Hematopoietic multipotent progenitor cell (in vitro differentiated cells): ENCODE data around the gene DNAAF8. TPM values are rescaled to one million over a fixed set of nuclear protein-coding genes. Genes with fewer than 3 reads are reported as not detected.

Experiments used
- DNase-seq, 3 donors: peaks; one replicate each; pipeline ENCODE4 v3.0.0-alpha.2; 2011 to 2015; ENCODE audit warnings: low read depth in 2 of 3, low spot score in 2 of 3
- total RNA-seq: library from RNA; depleted of rRNA; stranded (reverse); fragments of >200 nt; gene quantifications from one replicate; pipeline ENCODE4 v1.2.3, GENCODE V29; 2012

The DNAAF8 gene
- 0.54 TPM for total RNA-seq

DNA sequence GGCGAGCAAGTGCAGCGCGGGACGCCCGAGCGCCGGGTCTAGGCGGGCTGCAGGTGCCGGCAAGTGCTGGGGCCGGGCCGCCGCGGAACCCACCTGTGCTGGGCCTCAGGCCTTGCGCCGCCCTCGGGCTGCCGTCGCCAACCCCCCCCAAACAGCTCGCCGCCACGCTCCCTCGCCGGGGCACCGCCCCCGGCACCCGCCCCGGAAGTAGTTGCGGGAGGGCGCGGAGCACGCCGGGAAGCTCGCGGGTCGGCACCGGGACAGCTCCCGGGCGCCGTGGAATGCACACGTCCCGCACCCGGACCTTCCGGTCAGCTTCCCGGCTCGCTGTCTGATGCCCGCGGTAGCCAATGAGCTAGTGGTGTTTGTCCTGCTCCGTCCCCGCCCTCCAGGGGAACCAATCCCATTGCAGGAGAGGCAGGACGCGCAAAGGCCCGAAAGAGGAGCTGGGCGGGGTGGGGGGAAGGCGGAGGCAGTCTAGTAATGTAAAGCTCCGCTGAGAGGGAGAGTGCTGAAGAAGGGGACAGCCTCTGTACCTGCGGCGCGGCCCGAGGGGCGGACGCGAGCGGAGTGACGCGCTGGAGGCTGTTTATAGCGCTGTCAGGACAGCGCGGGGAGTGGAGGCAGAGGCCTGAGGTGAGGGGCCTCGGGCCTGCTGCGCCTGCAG, at the start of gene DNAAF8, which contains the start of gene ANKS3:
DNAAF8 (plus strand) TSS at position 475 of the 667 bp plus-strand sequence. CDS start 1,978 bp downstream, outside the sequence.
ANKS3 (minus strand) TSS at position 209 of the 667 bp plus-strand sequence. CDS start 4,122 bp downstream, outside the sequence.
- DNase-seq: peak; percentile 53 to 79 (median 75)

DNA sequence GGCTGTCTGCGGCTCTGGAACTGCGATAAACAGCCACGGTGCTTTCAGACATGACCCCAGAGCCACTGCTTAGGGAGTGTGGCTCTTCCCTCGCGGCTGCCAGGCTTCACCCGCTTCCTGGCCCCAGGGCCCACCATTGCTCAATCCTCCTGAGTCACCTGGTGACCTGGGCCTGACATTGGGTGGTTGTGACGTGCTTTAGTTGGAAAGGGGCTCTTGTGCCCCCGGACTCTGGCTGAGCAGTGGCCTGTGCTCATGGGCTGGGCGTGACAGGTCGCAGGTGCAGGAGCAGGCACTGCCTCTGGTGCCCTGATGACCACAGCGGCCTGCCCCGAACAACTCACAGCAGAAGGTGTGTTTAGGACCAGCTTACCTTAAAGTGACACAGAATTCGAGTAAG, 49.6 kb upstream of the DNAAF8 start:
- DNase-seq: no peak

DNA sequence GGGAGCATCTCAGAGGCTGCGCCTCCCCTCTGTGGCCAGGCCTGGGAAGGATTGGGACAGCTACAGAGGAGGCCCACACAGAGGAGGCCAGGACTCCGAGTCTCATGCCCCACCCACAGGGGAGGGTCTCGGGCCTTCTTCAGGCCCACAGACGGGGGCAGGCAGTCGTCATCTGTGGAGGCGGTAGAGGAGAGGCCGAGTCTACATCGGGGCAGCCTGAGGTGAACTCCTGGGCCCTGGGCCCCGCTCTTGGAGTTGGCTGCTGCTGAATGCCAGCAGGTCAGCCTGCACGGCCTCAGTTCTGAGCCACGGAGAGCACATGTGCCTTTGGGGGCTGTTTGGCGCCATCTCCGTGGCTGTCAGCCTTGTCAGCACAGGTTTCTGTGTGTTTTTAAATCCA, 49.0 kb upstream of the DNAAF8 start:
- no peak for DNase-seq

DNA sequence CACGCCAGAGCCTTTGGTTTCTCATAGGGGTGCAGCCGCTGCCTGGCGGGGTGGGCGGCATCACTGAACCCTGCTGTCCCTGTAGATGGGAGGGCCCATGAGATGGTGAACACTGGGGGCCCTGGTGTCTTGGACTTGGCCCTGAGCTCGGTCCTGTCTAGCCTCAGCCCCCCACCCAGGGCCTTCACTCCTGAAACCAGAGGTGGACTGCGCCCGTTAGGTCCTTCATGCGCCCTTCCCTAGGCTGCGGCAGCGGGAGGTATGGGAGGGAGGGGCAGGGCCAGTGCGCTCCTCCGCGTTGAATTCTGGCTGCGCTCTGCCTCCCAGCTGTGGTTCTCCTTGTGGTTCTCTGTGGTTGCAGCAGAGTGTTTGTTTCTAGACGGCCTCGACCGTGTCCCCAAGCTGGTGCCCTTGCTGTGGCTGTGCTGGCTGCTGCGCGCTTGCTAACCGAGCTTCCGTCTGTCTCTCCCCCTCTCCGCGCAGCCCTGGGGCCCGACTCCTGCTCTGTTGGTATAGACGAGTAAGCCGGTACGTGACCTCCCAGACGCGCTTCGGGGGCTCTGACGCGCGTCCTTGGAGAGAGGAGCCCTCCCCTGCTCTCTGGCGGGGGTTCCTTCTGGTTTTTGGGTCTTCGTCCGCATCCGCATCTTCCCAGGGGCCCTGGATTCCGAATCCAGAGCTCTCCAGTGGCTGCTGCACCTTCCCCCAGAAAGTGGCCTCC, 48.4 kb upstream of the DNAAF8 start:
- no peak for DNase-seq

DNA sequence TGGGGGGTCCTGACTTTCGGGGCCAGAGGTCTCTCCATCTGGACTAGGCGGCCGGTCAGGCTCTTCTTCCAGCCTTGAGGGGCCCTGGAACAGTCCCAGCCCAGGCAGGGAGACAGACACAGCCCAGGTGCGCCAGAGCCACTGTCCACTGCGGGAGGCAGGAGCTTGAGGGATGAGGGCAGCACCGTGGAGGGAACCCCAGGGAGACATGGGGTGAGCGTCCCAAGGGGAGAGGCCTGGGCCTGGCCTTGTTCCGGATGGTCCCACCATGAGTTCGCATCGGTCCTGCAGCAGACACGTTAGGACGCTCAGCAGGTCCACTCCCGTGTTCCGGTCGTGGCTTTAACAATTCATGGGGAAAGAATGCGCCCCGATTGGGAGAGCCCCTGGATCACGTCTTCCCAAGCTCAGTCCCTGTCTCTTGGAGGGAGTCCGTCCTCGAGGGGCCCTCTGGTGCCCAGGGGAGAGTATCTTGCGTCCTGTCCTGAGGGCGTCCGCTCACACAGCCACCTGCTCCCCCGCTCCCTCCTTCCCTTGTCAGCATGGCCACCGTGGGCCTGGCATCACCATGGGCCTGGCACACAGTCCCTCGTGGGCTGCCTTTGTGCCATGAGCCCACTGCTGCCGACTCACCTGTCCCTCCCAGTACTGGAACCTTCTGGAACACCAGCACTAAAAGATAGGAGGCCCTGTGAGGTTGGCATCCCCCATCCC, 47.7 kb upstream of the DNAAF8 start:
- no peak for DNase-seq

DNA sequence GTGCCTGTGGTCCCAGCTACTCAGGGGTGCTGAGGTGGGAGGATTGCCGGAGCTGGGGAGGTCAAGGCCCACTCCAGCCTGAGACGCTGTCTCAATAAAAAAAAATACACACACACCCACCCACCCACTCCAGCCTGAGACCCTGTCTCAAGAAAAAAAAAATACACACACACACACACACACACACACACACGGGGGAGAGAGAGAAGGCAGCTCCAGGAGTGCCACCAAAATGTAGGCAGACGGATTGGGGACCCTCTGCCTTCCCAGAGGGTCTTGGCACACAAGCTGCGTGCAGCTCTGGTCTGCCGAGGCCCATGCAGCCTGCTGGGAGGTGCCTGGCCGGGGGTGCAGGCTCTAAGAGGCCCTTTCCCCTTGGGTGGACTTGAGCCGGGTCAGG, 46.9 kb upstream of the DNAAF8 start:
- DNase-seq: no peak

DNA sequence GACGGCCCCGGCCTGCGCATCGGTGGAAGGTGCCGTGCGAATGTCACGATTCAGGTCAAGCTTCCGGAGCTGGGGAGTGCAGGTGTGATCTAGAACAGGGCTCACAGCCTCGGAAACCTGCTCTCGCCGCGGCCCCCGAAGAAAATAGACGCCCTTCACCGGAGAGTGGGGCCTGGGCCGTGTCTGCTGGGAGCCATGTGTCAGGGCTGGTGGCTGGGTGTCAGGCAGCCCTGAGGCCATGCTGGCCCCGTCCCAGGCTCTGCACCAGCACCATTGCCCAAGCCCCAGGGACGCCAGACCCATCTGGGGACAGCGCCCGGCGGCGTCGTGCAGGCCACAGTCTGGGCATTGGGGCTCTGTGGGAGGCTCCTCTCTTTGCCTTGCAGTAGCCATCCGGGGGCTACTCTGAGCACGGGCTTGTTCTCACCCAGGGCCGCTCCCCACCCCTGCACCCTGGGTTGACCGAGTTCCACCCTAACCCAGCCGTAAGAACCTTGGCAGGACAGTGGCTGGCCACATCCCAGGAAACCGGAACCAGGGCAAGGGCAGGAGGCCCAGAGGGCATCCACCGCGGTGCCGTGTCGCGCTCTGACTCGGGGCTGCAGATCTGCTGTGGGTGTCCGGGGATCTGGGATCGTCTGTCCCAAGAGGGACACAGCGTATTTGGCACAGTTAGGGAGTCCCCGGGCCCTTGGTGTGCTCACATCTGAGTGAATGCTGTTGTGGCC, 46.2 kb upstream of the DNAAF8 start:
- no peak for DNase-seq

DNA sequence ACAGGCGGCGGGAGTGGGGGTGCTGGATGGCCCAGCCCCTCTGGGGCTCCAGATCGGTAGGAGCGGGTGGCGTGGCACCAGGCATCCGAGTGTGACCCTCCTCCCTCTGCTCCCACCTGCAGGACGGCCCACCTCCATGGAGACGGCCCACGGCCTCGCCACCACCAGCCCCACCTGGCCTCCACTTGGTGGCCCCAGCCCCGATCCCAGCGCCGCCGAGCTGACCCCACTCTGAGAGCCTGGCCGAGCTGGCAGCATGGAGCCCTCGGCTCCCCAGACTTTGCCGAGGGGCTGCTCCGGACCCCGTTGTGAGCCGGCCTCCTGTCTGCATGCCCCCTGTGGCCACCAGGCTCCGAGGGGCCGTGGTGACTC, 45.7 kb upstream of the DNAAF8 start:
- no peak for DNase-seq

DNA sequence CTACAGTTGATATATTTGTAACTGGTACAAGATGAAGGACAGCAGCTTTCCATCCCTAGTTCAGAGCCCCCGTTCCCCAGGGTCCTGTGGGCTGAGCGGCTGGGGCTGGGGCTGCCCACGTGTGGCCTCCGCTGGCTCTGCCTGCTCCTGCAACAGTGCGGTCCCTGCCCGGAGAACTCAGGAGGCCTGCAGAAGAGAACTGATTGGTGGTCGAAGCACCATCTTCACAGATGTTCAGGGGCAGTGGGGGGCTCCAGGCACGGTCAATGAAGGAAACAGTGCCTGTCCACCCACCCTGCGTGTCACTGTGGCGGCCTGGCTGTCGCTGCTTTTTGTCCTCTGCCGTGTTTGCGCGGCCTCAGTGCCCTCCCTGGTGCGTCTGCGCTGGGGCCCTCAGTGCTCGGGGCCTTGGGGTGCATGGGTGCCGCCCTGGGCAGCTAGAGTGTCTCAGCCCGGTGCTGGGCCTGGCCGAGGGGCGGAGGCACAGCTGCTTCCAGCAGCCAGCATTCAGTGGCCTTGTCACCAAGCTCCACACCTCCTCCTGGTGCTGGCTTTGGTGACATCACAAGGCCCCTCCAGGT, 45.2 kb upstream of the DNAAF8 start:
- no peak for DNase-seq

DNA sequence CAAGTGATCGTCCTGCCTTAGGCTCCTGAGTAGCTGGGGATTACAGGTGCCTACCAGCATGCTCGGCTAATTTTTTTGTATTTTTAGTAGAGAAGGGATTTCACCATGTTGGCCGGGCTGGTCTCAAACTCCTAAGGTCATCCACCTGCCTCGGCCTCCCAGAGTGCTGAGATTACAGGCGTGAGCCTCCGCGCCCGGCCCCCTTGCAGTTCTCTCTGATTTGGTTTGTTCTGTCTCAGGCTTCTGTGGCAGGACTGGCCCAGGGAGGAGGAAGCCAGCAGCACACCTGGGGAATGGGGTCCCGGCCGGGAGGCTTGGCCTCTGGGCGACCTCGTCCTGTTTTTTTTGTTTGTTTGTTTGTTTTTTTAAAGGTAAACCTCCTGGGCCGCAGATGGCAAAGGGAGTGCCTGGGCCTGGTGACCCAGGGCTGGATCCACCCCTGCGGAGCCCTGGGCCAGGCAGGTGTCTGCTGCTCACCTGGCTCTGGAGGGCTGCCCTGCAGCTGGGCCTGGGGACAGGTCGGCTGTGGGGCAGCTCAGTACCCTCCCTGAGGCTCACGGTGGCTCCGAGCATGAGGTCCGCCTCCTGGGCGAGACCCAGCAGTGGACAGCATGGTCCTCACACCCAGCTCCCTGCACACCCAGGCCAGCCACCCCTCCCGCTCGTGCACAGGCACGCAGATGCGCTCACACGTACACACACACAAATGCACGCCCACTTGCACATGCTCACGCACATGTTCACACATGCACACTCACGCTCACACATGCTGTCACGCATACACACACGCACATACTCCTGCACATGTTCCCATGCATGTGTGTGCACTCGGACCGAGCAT, 44.3 kb upstream of the DNAAF8 start:
- DNase-seq: no peak

DNA sequence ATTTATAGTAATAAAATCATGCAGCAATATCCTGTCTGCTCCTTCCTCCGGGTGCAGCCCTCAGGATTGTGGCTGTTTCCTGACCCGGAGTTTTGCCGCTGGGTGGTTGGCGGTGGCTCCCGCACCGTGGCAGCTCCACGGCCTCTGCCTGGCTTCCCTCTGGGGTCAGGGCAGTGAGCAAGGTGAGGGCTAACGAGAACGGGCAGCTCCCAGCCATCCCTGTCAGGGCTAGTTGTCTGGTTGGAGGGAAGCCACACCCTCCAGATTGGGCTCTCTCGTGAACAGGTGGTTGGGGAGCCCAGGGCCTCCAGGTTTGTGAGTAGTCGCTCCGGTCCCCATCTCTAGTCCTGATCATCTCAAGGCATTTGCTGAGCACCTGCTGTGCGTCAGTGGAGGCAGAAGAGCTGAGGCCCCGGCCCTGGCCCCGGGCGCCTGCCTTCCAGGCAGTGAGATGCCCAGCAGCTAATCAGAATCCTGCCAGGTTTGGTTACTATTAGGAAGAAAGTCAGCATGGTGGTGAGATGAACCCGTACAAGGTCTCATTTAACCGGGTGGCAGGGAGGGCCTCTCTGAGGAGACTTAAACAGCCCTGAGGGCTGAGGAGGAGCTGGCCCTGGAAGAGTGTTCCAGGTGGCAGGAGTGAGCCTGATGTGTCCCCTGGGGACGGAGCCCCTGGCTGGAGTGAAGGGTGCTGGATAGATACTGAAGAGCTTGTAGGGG, 43.2 kb upstream of the DNAAF8 start:
- no peak for DNase-seq

DNA sequence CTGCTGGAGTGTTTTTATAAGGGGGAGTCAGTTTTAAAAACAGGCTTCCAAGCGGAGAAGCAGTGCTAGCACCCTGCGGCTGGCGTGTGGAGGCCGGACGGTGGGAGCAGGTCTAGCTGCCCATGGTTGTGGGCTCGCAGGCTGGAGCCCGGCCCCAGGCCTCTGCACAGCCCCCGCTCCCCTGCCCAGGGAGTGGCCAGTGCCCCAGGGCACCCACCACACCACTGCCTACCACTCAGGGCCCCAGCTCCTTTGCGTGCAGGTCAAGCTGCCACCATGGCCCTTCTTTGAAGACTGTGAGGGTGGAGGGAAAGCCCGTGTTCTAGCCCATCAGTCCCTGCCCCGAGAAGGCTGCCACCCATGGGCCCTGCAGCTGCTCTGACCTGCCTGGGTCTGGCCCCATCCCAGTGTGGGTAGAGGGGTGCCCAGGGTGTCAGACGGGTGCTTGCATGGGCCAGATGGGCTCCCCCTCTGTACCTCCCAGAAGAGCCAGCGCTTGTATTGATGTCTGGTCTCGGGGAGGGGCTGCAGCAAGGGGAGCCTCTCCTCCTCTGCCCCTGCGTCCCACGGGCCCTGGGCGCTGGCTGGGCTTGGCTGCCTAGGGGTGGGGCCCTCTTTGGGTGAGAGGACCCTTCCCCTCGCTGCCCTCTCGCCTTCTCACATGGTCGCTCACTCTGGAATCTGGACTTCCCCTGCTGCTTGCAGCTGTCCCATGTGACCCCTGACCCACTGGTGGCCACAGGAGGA, 42.5 kb upstream of the DNAAF8 start:
- no peak for DNase-seq

DNA sequence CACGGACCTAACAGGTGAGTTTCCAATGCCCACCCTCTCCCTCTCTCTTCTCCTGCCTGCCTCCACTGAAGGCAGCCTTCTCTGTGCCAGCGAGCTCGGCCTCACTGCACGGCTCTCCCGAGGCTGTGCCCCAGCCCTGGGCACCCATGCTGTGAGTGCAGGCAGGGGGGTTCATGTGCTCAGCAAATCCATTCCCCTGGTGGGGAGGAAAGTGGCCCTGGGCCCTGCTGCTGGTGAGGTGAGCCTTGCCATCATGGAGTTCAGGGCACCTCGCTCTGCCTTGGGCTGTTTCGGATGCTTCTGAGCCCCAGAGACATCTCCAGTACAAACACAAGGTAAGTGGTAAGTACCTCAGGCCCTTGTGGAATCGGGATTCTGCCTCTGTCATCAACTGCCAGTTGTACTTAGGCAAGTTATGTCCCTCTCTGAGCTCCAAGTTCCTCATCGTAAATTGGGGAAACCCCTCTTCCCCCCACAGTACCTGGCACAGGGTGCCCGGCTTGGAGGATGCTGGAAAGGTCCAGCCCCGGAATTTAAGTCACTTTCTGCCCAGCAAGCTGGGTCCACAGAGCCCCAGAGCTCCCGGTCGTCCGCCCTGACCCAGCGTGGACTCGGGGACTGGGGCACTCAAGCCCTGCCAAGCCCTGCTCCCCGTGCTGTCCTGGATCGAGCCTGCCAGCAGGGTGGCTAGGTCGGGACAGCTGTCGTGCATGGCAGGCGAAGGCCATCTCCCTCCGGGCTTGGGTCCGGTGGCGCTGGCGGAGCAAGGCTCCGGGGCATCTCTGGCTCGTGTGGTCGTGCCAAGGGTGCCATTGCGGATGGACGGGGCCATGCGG, 41.7 kb upstream of the DNAAF8 start:
- DNase-seq: peak in 2 of 3 donors; percentile 22 to 47

DNA sequence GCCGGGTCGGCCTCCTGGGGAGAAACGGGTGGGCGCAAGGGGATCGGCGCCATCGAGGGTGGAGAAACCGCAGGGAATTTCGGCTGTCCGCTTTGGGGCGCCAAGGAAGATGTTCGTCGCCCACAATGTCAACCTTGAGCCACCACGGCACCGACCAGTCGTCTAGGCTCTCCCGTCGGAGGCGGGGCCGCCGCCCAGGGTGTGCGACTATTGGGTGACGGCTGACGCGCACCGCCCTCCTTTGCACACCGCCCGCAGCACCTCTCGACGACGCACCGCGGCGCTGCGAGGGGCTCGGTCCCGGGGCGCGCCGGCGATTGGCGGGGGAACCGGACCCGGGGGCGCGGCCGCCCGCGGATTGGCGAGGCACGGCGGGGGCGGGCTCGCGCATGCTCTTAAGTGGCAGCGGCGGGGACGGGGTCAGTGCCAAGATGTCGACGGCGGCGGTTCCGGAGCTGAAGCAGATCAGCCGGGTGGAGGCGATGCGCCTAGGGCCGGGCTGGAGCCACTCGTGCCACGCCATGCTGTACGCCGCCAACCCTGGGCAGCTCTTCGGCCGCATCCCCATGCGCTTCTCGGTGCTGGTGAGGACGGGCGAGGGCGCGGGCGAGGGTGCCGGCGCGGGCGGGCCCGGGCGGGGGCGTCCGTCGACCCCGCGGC, 40.9 kb upstream of the DNAAF8 start, which contains the start of gene NUDT16L1:
NUDT16L1 (plus strand) TSS at position 267 of the 660 bp plus-strand sequence; CDS start at position 432, 165 bp downstream.
- peak; percentile 91 to 97 (median 95) for DNase-seq

DNA sequence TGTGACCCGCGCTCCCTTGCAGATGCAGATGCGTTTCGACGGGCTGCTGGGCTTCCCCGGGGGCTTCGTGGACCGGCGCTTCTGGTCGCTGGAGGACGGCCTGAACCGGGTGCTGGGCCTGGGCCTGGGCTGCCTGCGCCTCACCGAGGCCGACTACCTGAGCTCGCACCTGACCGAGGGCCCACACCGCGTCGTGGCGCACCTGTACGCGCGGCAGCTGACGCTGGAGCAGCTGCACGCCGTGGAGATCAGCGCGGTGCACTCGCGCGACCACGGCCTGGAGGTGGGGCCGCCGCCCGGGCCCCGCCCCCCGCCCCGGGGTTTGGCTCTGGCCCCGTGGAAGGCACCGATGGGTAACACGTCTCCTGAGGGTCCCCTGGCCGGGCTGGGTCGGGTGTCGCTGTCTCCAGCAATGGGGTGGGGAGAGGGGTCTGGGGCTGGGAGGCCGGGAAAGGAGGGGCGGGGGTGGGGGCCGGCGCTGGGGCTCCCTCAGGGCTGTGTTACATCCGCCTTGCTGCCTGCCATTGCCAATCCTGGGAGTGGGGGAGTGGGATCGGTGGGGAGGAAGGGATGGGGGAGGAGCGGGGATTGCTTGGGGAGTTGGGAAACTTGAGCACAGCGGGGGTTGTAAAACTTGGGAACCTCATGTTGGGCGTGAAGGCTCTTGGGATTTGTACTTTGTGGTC, 40.2 kb upstream of the DNAAF8 start:
- DNase-seq: peak; percentile 22 to 35 (median 31)
